ENCODE results near the gene SERPINB10. TPM values are rescaled to one million over a fixed set of nuclear protein-coding genes. Genes with fewer than 3 reads are reported as not detected.

SERPINB10 gene
- total and polyA plus RNA-seq, 2 of the 8 experiments (the other 6 are each of a cell fraction or from before 2014, with no cell fraction given) = not detected

DNA sequence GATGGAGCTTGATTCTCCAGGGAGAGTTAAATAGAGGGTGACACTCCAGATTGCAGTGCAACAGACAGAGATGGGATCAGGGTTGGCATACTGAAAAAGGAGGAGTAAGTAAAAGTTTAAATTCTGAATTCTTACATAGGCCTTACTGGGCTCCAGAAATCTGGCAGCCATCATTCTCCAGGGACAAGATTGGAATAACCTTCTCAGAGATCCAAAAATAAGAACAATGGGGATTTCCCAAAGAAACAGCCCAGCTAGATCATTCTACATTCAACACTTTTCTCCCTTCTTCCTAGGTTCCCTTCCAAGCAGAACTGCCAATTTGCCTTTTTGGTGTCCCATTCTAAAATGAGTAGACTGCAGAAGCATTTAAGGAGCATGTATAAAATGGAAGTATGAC lies 35.2 kb upstream of the SERPINB10 start:
- Histone ChIP-seq H2AFZ (ENCODE audit: low read length) (no peak overlapping the region), H2BK12ac (ENCODE audit: low read depth, low read length) (no peak overlapping the region), H3K56ac (replicated peaks; ENCODE audit: insufficient read length, low read depth, low read length) (no peak overlapping the region), H2BK15ac (ENCODE audit: low read length) (no peak overlapping the region), H3K36me3 (ENCODE audit: control insufficient read depth in 2 of 4, insufficient read depth in 4 of 4, low read length in 3 of 4) (no peaks in the 10 kb centered on the region; a peak in 1 of 8 replicates), H4K5ac (ENCODE audit: insufficient read length, low read depth, low read length) (no peak overlapping the region), H3K79me1 (ENCODE audit: low read depth, low read length) (no peaks in the 10 kb centered on the region), H2BK120ac (replicated peaks; ENCODE audit: low read depth, low read length) (no peak overlapping the region), H3K9ac (replicated peaks in 1 of 4; ENCODE audit: extremely low read depth in 1 of 4, low read depth in 3 of 4, low read length in 3 of 4) (no peak overlapping the region), H3K79me2 (ENCODE audit: control insufficient read depth in 1 of 2, insufficient read depth in 2 of 2, low read length in 2 of 2) (no peaks in the 10 kb centered on the region), H3K27me3 (replicated peaks in 1 of 4; ENCODE audit: control insufficient read depth in 3 of 4, extremely low read depth in 1 of 4, insufficient read depth in 3 of 4, low read length in 3 of 4) (no peaks in the 10 kb centered on the region), H3K4me3 (ENCODE audit: extremely low read depth in 1 of 4, insufficient read depth in 2 of 4, low read depth in 3 of 4, low read length in 4 of 4) (no peak overlapping the region), H2BK20ac (ENCODE audit: low read length) (no peak overlapping the region), H4K91ac (replicated peaks; ENCODE audit: insufficient read length, low read length) (no peak overlapping the region), H3K23me2 (ENCODE audit: low read depth, low read length) (no peaks in the 10 kb centered on the region), H2AK5ac (ENCODE audit: low read depth, low read length) (no peak overlapping the region), H3K4me1 (replicated peaks in 1 of 4; ENCODE audit: control insufficient read depth in 3 of 4, insufficient read depth in 4 of 4, low read length in 3 of 4) (no peaks in the 10 kb centered on the region), H3K4ac (replicated peaks; ENCODE audit: insufficient read length, low read depth, low read length) (no peak overlapping the region), H3K14ac (ENCODE audit: insufficient read length) (no peak overlapping the region), H3K27ac (ENCODE audit: low read depth, low read length) (no peak overlapping the region), H2BK5ac (ENCODE audit: low read depth, low read length) (no peak overlapping the region), H3K18ac (ENCODE audit: extremely low read depth, low read length) (no peak overlapping the region), H4K20me1 (replicated peaks in 1 of 2; ENCODE audit: control insufficient read depth in 1 of 2, insufficient read depth in 2 of 2, low read length in 2 of 2) (no peaks in the 10 kb centered on the region), H3K23ac (ENCODE audit: insufficient read length) (no peak overlapping the region), H4K8ac (ENCODE audit: extremely low read depth, insufficient read depth, low read length) (no peak overlapping the region), H3K9me3 (ENCODE audit: insufficient read depth in 2 of 2, low read depth in 1 of 2, low read length in 1 of 2) (no peaks in the 10 kb centered on the region), H3K4me2 (ENCODE audit: insufficient read depth in 1 of 2, low read depth in 2 of 2, low read length in 2 of 2) (no peak overlapping the region)
- POLR2A ChIA-PET (ENCODE audit: partially characterized antibody) = no interaction called here
- CTCF ChIA-PET (ENCODE audit: partially characterized antibody) = no interaction called here
- TF ChIP-seq, protein P1, sequence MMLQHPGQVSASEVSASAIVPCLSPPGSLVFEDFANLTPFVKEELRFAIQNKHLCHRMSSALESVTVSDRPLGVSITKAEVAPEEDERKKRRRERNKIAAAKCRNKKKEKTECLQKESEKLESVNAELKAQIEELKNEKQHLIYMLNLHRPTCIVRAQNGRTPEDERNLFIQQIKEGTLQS (IDR thresholded peaks at IDR 0.05; ENCODE audit: insufficient read depth, low read depth, low read length) = no peak
- TF ChIP-seq ASH2L (IDR thresholded peaks at IDR 0.05; ENCODE audit: low read length) = no peak
- TF ChIP-seq CREB1 (IDR thresholded peaks at IDR 0.05) = no peak
- no peak for TF ChIP-seq POLR2A (IDR thresholded peaks at IDR 0.05; ENCODE audit: control extremely low read depth in 1 of 2, low read depth in 2 of 2, low read length in 2 of 2)
- no peak for TF ChIP-seq BACH1 (IDR thresholded peaks at IDR 0.05; ENCODE audit: low read length)
- no peak for TF ChIP-seq MAFK (IDR thresholded peaks at IDR 0.05; ENCODE audit: low read depth, low read length)
- TF ChIP-seq TAF7 (optimal IDR thresholded peaks at IDR 0.05; ENCODE audit: borderline replicate concordance, low read depth, low read length) = no peak
- TF ChIP-seq FOSL1 (IDR thresholded peaks at IDR 0.05; ENCODE audit: insufficient read depth, low read depth, low read length) = no peak
- TF ChIP-seq EGR1 (IDR thresholded peaks at IDR 0.05; ENCODE audit: borderline replicate concordance, low read depth, low read length) = no peak
- FAIRE-seq = no peak
- DNase-seq (ENCODE audit: low read depth in 1 of 2, low spot score in 2 of 2) = no peak

Data from H1 (cell line).